Measurements from ENCODE around the gene LIMK1.
A peak's percentile ranks its signal among the peaks of the same experiment; 100 is the strongest.

Gene LIMK1

GRCh38 chr7:74083928-74084721 lies 521 bp downstream of the LIMK1 start:
- DNase-seq, result peak in 12 of 51 donors; percentile 4 to 54 (median 29)

DNA sequence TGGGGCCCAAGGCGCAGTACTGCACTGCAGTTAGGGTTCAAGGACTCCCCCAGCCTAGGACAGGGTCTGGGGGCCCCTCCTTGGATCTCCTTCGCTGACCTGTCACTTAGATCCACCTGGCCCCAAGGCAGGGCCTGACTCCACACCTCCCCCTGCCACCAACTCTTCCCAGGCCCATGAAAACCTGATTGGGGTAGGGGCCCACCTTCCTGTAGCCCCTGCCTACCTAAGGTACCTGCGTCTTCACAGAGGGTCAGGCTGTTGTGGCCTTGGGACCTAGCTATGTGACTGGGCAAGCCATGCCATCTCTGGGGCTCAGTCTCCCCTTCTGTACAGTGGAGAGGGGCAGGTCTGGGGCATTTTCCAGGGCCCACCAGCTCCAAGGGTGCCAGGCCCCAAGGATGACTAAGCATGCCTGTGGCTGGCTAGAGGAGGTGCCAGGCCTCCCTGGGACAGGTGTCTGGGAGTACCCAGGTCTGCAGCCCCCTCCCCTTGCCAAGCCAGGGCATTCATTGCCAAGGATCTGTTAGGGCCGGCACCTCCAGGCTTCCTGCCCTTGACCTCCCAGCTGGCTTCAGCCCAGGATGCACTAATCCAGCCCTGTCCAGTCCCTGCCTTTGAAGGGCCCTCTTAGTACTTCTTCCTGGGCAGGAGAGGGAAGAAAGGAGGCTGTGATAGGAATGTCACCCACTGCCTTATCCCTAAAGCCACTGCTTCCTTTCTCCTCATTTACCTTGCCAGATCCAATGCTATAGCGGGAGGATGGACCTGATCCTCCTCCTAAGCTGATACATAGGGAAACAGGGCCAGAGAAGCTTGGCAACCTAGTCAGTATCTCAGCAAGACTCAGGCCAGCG lies 1.3 kb downstream of the LIMK1 start:
- no peak for DNase-seq

DNA sequence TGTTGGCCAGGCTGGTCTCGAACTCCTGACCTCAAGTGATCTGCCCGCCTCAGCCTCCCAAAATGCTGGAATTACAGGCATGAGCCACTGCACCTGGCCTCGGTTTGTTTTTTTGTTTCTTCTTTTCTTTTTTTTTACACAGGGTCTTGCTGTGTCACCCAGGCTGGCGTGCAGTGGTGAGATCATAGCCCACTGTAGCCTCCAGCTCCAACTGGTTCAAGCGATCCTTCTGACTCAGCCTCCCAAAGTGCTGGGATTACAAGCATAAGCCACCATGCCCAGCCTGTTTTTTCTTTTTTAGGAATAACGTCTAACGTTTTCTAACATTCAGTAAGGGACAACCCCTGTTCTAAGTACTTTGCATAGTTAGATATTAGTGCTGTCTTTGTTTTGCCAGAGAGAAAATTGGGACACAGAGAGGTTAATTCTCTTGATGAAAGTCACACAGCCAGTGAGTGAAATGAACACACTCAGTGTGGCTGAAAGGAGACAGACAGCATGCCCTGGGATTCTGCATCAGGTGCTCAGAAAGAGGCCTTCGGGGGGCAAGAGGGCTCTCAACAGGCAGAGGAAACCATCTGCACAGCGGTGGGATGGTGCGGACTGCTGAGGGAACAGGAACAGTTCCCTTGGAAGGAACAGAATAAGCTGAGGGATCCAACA lies 4.3 kb downstream of the LIMK1 start:
- DNase-seq, result no peak

- DNase-seq, result no peak
Measured at GRCh38 chr7:74092321-74092963, 8.8 kb downstream of the LIMK1 start.

- peak in 31 of 51 donors; percentile 4 to 44 (median 30) for DNase-seq
Measured at GRCh38 chr7:74092964-74093471, 9.4 kb downstream of the LIMK1 start.

GRCh38 chr7:74093671-74094223 lies 10.1 kb downstream of the LIMK1 start:
- peak in 3 of 51 donors; percentile 19 to 27 (median 27) for DNase-seq

DNA sequence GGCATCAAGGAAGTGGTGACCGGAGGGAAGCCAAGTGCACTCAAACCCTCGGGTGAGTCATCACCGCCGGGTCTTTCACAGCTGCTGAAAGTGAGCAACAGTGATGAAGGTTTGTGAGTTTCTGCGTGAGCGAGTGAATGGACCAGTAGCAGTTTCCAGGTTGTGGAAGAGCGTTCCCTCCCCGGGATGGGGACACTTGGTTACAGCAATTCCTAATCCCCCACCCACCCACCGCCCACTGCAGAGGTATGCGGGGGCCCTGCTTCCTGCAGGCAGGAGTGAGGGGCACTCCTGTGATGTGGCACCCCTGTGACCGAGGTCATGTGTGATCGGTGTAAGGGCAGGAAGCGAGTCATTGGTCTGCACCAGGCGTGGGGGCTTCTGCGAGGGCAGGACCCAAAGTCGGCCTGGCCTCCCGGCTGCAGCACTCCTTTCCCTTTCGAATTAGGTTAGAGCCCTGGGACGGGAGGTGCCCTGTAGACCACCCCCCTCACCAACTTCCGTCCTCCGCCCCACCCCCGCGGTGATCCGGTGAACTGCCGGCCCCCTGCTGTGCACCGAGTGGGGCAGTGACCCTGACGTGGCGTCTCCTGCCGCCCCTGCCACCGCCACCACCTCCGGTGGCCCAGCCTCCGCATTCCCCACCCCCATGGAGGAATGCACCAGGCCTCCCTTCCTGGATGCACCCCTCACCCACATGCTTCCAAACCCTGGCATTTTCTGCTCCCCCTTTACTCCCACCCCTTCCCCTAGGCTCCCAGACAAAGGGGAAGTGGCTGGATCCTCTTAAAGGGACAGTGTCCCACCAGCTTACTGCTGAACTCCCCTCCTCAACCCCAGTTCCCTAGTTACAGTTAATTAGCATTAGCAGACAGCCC lies 10.9 kb downstream of the LIMK1 start:
- peak in 28 of 51 donors; percentile 4 to 80 (median 38) for DNase-seq

GRCh38 chr7:74095135-74095534 lies 11.5 kb downstream of the LIMK1 start:
- DNase-seq, result no peak

DNA sequence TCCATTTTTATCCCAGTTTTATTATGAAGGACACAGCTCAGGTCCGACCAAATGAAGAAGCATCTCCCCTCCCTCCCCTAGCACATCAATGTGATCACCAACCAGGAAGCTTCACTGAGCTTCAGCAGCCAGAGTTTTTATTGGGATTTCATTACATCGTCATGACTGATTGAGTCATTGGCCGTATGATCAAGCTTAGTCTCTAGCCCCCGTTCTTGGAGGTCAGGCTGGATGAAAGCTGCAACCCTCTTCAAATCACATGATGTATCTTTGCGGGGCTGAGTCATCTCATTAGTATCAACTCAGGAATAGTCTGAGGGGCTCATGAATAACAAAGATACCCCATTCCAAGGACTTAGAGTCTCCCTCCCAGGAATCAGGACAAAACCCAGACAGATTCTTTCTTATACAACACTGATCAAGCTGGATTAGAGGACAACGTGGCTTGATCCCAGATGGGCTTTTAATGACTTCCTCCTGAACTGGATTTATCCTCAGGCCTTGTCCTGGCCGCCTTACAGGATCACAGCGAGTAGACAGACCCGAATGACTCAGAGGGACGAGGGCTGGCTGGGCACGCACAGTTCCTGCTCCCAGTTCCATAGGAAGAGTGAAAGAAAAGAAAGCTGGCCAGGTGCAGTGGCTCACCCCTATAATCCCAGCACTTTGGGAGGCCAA lies 14.5 kb downstream of the LIMK1 start:
- DNase-seq, result peak in 1 of 51 donors; percentile 5

- DNase-seq, result no peak
Measured at GRCh38 chr7:74099031-74099430, 15.4 kb downstream of the LIMK1 start.

DNA sequence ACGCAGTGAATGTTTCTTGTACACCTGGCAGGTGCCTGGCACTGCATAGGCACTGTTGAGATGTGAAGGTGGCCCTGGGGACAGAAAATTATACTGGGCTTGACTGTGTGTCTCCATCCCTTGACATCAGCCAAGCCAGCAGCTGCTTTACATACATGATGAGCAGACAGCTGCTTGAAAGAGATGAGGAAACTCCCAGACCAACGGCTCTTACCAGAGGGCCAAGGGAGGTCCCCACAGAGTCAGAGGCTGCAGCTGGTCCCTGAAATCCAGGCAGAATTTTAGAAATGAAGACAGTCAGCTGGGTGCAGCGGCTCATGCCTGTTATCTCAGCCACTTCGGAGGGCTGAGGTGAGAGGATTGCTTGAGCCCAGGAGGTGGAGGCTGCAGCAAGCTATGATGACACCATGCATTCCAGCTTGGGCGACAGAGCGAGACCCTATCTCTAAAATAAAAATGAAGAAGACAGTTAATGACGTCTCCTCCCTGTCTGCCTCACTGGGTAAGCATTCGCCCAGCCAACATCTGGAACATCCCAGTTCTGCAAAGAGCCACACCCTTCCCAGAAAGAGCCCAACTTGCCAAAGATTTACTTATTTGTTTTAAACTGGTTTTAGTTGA lies 17.6 kb downstream of the LIMK1 start:
- DNase-seq, result no peak

DNA sequence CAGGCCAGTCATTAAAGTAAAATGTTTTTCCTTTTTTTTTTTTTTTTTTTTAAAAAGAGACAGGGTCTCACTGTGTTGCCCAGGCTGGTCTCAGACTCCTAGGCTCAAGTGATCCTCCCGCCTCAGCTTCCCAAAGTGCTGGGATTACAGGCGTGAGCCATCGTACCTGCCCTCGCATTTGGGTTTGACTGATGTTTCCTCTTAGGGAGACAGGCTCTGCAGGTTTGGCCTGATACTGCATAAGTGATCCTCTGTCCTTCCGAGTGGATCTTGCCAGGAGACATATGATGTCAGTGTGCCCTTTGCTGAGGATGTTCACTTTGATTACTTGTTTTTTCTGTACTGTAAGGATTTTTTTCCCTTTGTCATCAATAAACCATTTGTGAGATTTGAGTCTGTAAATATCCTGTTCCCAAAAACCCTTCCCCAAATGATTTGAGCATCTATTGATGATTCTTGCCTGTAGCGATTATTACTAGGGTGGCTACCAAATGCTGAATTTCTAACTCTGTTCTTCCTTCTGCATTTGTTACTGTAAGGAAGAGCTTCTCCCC lies 19.7 kb downstream of the LIMK1 start:
- no peak for DNase-seq

- no peak for DNase-seq
Measured at GRCh38 chr7:74104702-74105101, 21.1 kb downstream of the LIMK1 start.

DNA sequence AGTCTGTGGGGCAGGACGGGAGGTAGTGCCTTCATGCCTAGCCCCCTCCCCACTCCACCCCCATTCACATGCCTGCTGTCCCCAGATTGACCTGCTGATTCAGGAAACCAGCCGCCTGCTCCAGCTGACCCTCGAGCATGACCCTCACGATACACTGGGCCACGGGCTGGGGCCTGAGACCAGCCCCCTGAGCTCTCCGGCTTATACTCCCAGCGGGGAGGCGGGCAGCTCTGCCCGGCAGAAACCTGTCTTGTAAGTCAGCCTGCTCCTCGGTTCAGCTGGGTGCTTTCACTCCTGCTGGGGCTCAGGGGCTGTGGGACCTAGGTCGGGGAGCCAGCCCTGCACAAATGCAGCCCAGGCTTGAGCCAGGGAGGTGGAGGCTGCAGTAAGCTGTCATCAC lies 22.4 kb downstream of the LIMK1 start:
- no peak for DNase-seq

- DNase-seq, result no peak
Measured at GRCh38 chr7:74106846-74107245, 23.2 kb downstream of the LIMK1 start.

DNA sequence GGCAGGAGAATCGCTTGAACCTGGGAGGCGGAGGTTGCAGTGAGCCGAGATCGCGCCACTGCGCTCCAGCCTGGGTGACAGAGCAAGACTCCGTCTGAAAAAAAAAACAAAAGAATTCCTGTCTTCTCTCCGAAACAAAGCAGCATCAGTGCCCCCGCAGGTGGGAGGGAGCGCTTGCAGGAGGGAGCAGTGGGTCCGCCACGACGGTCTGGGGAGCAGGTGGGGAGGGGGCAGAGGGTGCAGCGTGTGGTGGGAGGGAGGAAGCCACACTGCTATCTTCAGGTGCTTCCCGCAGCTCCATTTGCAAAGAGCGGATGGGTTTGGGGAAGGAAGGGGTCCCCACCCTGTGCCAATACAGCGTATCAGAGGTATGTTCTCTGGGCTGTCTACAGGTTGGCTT lies 31.7 kb downstream of the LIMK1 start:
- DNase-seq, result no peak

- DNase-seq, result no peak
Measured at GRCh38 chr7:74116356-74116755, 32.8 kb downstream of the LIMK1 start.

DNA sequence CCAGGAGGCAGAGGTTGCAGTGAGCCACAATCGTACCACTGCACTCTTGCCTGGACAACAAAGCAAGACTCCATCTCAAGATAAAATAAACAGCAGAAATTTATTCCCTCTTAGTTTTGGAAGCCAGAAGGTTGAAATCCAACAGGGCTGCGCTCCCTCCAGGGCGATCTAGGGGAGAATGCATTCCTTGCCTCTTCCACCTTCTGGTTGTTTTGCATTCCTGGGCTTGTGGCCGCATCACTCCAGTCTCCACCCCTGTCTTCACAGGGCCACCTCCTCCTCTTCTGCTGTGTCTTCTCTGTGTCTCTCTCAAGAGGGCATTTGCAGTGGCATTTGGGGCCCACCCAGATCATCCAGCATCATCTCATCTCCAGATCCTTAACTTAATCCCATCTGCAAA lies 36.2 kb downstream of the LIMK1 start:
- DNase-seq, result no peak

Data from hypothalamus (tissue), 51 donors.